Glomerular endothelial cell (primary cell): ENCODE results near the gene RFX1. TPM values are rescaled to one million over a fixed set of nuclear protein-coding genes. Genes with fewer than 3 reads are reported as not detected.

Experiments
- DNase-seq: peaks from one replicate; pipeline ENCODE4 v3.0.0-alpha.2; 2011; ENCODE audit warnings: low read depth, low spot score; ENCODE audit errors: extremely low read depth
- total RNA-seq: library from RNA; depleted of rRNA; stranded (reverse); fragments of >200 nt; gene quantifications from 2 replicates; pipeline ENCODE4 v1.2.3, GENCODE V29; 2015

Gene RFX1
- total RNA-seq, 1 donor from 2014 or later = 8.2 TPM

DNA sequence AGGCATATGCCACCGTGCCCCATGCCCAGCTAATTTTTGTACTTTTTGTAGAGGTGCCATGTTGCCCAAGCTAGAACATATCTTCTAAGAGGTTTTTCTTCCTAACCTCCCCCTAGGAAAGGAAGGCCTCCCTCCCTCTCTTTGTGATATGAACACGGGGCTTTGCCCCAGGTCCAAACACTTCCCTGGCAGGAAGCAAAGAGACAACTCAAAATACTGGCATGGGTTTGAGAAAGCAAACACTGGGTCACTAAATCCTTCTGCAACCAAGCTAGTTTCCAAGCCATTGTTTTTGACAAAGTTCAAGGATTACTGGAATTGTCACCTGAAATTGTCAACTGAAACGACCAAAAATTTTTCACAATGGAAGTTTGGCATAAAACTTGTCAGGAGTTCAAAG lies 91.3 kb downstream of the RFX1 start:
- DNase-seq = no peak

DNA sequence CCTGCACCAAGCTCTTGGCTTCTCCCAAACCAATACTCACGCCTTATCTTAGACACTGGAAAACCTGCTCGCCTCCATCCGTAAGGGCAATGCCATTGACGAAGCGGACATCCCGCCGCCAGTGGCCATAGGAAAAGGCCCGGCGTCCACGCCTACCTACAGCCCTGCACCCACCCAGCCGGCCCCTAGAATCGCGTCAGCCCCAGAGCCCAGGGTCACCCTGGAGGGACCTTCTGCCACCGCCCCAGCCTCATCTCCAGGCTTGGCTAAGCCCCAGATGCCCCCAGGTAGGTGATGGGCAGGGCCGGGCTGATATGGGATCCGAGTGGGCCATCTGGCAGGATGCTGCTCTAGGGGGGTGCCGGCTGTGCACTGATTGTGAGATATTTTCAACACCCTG lies 92.8 kb downstream of the RFX1 start:
- no peak for DNase-seq

Other genes starting within 250 kb of the RFX1 start
- 34.0 and 74.2 TPM in 2 replicates for gene MRI1, start 241.8 kb downstream of the RFX1 start, total RNA-seq
- gene C19orf53, start 231.9 kb downstream of the RFX1 start, total RNA-seq = 200 and 202 TPM in 2 replicates
- gene ZSWIM4, start 210.9 kb downstream of the RFX1 start, total RNA-seq = 20.4 and 44.7 TPM in 2 replicates
- 1.6 TPM in 1 of 2 replicates, not detected in the other for gene NANOS3, start 129.2 kb downstream of the RFX1 start, total RNA-seq
- gene BRME1, start 100.2 kb downstream of the RFX1 start, total RNA-seq = 0.15 and 1.4 TPM in 2 replicates
- 23.3 and 36.0 TPM in 2 replicates for gene CC2D1A, start 100.1 kb downstream of the RFX1 start, total RNA-seq
- 0.18 and 1.3 TPM in 2 replicates for gene PODNL1, start 67.9 kb downstream of the RFX1 start, total RNA-seq
- 22.7 and 30.0 TPM in 2 replicates for gene DCAF15, start 53.8 kb downstream of the RFX1 start, total RNA-seq
- not detected in 2 replicates for gene RLN3, start 21.8 kb upstream of the RFX1 start, total RNA-seq
- gene IL27RA, start 25.4 kb upstream of the RFX1 start, total RNA-seq = 8.4 and 13.5 TPM in 2 replicates
- gene PALM3, start 55.8 kb upstream of the RFX1 start, total RNA-seq = not detected in 2 replicates
- gene MISP3, start 66.5 kb upstream of the RFX1 start, total RNA-seq = 0.41 and 0.78 TPM in 2 replicates
- not detected in 2 replicates for gene C19orf67, start 79.5 kb upstream of the RFX1 start, total RNA-seq
- gene SAMD1, start 84.4 kb upstream of the RFX1 start, total RNA-seq = 26.5 and 43.0 TPM in 2 replicates
- 79.6 and 83.4 TPM in 2 replicates for gene PRKACA, start 111.4 kb upstream of the RFX1 start, total RNA-seq
- 3.6 and 17.7 TPM in 2 replicates for gene ASF1B, start 130.3 kb upstream of the RFX1 start, total RNA-seq
- gene ADGRL1, start 199.8 kb upstream of the RFX1 start, total RNA-seq = 8.3 and 11.4 TPM in 2 replicates